ENCODE measurements around the gene RABEP1. TPM values are rescaled to one million over a fixed set of nuclear protein-coding genes. Genes with fewer than 3 reads are reported as not detected.

RABEP1 gene
- total and polyA plus RNA-seq, 2 experiments from 2014 or later, result 31.0 to 47.9 TPM

DNA sequence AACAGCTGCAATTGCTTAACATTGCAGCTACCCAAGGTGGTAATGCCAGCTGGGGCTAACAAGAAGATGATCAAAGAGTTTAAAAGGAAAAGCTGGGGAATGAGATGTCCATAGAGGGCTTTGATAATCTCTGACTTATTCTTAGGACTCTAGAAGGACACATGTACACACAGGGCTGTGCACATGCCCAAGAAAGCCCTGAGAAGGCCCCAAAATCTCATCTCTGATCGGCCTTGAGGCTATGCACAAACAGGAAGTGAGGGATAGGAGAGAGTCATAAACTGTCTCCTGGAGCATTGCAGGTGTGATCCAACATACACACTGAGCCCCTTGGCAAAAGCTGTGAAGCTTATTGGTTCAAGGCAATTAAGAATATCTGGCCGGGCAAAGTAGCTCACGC, 17.2 kb upstream of the RABEP1 start:
- Histone ChIP-seq H3K4me2 (no peak overlapping the region), H3K27me3 (no peaks in the 10 kb centered on the region)
- no peak for DNase-seq (ENCODE audit: low spot score)

DNA sequence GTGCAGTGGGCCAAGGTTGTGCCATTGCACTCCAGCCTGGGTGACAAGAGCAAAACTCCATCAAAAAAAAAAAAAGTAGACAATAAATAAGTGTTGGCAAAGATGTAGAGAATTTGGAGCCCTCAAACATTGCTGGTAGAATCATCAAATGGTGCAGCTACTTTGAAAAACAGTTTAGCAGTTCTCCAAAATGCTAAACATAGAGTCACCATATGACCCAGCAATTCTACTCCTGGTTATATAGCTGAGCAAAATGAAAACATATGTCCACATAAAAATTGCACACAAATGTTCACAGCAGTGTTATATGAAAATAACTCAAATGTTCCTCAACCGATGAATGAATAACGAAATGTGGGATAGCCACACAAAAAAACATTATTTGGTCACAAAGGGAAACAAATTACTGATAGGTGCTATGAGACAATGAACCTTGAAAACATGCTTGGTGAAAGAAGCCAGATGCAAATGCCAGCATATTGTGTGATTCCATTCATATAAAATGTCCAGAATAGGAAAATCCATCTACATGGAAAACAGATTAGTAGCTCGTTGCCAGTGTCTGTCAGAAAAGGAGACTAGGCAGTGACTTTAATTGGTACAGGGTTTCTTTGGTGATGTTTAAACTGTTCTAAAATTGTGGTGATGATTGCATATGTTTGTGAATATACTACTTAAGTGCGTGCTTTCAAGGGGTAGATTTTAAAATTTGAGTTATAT, 12.7 kb upstream of the RABEP1 start:
- TF ChIP-seq EZH2phosphoT487 (IDR thresholded peaks at IDR 0.05; ENCODE audit: low read depth, severe bottlenecking, unreplicated experiment) (no peak), EZH2 (IDR thresholded peaks at IDR 0.05; ENCODE audit: borderline replicate concordance) (no peak)
- TF ChIP-seq, protein P1, sequence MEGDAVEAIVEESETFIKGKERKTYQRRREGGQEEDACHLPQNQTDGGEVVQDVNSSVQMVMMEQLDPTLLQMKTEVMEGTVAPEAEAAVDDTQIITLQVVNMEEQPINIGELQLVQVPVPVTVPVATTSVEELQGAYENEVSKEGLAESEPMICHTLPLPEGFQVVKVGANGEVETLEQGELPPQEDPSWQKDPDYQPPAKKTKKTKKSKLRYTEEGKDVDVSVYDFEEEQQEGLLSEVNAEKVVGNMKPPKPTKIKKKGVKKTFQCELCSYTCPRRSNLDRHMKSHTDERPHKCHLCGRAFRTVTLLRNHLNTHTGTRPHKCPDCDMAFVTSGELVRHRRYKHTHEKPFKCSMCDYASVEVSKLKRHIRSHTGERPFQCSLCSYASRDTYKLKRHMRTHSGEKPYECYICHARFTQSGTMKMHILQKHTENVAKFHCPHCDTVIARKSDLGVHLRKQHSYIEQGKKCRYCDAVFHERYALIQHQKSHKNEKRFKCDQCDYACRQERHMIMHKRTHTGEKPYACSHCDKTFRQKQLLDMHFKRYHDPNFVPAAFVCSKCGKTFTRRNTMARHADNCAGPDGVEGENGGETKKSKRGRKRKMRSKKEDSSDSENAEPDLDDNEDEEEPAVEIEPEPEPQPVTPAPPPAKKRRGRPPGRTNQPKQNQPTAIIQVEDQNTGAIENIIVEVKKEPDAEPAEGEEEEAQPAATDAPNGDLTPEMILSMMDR (IDR thresholded peaks at IDR 0.05; ENCODE audit: poor library complexity), result no peak
- Histone ChIP-seq H3K9me3 (ENCODE audit: low read depth) (no peaks in the 10 kb centered on the region), H3K36me3 (replicated peaks; ENCODE audit: insufficient read depth, low read depth) (no peaks in the 10 kb centered on the region), H3K27ac (no peak overlapping the region), H2AFZ (no peak overlapping the region), H4K20me1 (ENCODE audit: insufficient read depth, poor library complexity, severe bottlenecking) (no peaks in the 10 kb centered on the region), H3K9me2 (replicated peaks; ENCODE audit: insufficient read depth) (no peaks in the 10 kb centered on the region), H3K79me2 (no peaks in the 10 kb centered on the region), H3K4me1 (ENCODE audit: insufficient read depth) (no peaks in the 10 kb centered on the region), H3K4me2 (no peak overlapping the region), H3K4me3 (no peak overlapping the region), H3K27me3 (no peaks in the 10 kb centered on the region)
- DNase-seq (ENCODE audit: low spot score), result no peak
- 83% methylated on average over 4 of the region's 4 CpGs for WGBS (ENCODE audit: low lambda C conversion rate, missing lambda C conversion rate)

More for the DNA sequence above, 17.2 kb upstream of the RABEP1 start:
- Histone ChIP-seq H3K4me1 (ENCODE audit: insufficient read depth) (no peaks in the 10 kb centered on the region), H3K4me3 (no peak overlapping the region), H4K20me1 (ENCODE audit: insufficient read depth, poor library complexity, severe bottlenecking) (no peaks in the 10 kb centered on the region), H3K36me3 (replicated peaks; ENCODE audit: insufficient read depth, low read depth) (no peaks in the 10 kb centered on the region), H3K9me2 (replicated peaks; ENCODE audit: insufficient read depth) (no peaks in the 10 kb centered on the region), H3K9me3 (ENCODE audit: low read depth) (no peaks in the 10 kb centered on the region), H3K27ac (no peak overlapping the region), H3K79me2 (no peaks in the 10 kb centered on the region), H2AFZ (no peak overlapping the region)
- TF ChIP-seq, protein P1 (IDR thresholded peaks at IDR 0.05; ENCODE audit: poor library complexity), result no peak
- TF ChIP-seq EZH2phosphoT487 (IDR thresholded peaks at IDR 0.05; ENCODE audit: low read depth, severe bottlenecking, unreplicated experiment) (no peak), EZH2 (IDR thresholded peaks at IDR 0.05; ENCODE audit: borderline replicate concordance) (no peak)
- 56% methylated on average over 3 of the region's 3 CpGs for WGBS (ENCODE audit: low lambda C conversion rate, missing lambda C conversion rate)

DNA sequence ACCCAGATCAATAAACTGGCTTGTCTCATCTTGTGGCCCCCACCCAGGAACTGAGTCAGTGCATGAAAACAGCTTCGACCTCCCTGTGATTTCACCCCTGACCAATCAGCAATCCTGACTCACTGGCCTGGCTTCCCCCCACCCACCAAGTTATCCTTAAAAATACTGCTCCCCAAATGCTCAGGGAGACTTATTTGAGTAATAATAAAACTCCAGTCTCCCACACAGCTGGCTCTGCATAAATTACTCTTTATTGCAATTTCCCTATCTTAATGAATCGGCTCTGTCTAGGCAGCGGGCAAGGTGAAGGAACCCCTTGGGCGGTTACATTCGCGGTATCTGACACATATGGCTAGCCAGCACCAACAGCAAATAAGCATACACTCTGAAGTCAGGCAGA, 9.8 kb upstream of the RABEP1 start:
- no peaks in the 10 kb centered on the region for H3K9me3 ChIP-seq (ENCODE audit: low read depth)
- no peak overlapping the region for H3K4me2 ChIP-seq
- H3K27ac ChIP-seq, result no peak overlapping the region
- no peaks in the 10 kb centered on the region for H3K79me2 ChIP-seq
- 84% methylated on average over 6 of the region's 6 CpGs for WGBS (ENCODE audit: low lambda C conversion rate, missing lambda C conversion rate)
- no peaks in the 10 kb centered on the region for H3K36me3 ChIP-seq (replicated peaks; ENCODE audit: insufficient read depth, low read depth)
- H3K4me3 ChIP-seq, result no peak overlapping the region
- H3K4me1 ChIP-seq (ENCODE audit: insufficient read depth), result no peaks in the 10 kb centered on the region
- no peak overlapping the region for H2AFZ ChIP-seq
- DNase-seq (ENCODE audit: low spot score), result no peak
- no peak for TF ChIP-seq EZH2phosphoT487 (IDR thresholded peaks at IDR 0.05; ENCODE audit: low read depth, severe bottlenecking, unreplicated experiment)
- no peaks in the 10 kb centered on the region for H4K20me1 ChIP-seq (ENCODE audit: insufficient read depth, poor library complexity, severe bottlenecking)
- H3K27me3 ChIP-seq, result no peaks in the 10 kb centered on the region
- H3K9me2 ChIP-seq (replicated peaks; ENCODE audit: insufficient read depth), result no peaks in the 10 kb centered on the region

DNA sequence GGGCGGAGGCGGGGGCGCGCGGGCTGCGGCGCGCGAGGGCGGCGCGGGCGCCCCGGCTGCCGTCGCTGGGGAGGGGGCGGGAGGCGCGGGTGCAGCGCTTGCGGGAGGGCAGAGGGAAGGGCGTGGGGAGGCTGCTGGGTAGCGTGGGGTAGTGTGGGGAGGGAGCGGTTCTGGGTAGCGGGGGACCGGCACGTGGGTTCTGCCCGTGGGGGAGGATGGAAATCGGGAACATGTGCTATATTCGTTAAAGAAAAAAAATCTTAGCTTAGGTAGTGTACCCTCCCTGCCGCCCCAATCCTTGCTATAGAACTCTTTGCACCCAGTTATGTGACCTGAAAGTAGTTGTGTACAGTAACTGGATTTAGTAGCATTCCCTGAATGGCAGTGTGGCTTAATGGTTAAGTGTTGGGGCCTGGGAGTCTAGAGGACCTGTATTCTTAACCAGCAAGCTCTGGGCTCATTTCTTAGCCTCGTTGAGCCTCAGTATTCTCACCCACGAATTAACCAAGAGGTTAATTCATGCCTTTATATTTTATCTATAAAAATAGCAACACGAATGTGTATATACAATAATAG, 646 bp downstream of the RABEP1 start:
- peak overlapping the region; percentile 23 for H3K27ac ChIP-seq
- peaks cover 37% of the 10 kb centered on the region for H4K20me1 ChIP-seq (ENCODE audit: insufficient read depth, poor library complexity, severe bottlenecking)
- no peaks in the 10 kb centered on the region for H3K9me2 ChIP-seq (replicated peaks; ENCODE audit: insufficient read depth)
- peak overlapping the region; percentile 85 for H3K4me3 ChIP-seq
- no peaks in the 10 kb centered on the region for H3K27me3 ChIP-seq
- DNase-seq (ENCODE audit: low spot score), result no peak
- no peak for TF ChIP-seq EZH2 (IDR thresholded peaks at IDR 0.05; ENCODE audit: borderline replicate concordance)
- TF ChIP-seq EZH2phosphoT487 (IDR thresholded peaks at IDR 0.05; ENCODE audit: low read depth, severe bottlenecking, unreplicated experiment), result no peak
- TF ChIP-seq, protein P1 (IDR thresholded peaks at IDR 0.05; ENCODE audit: poor library complexity), result no peak
- 5% methylated on average over 13 of the region's 34 CpGs for WGBS (ENCODE audit: low lambda C conversion rate, missing lambda C conversion rate)
- H3K9me3 ChIP-seq (ENCODE audit: low read depth), result no peaks in the 10 kb centered on the region
- H3K4me1 ChIP-seq (ENCODE audit: insufficient read depth), result peaks cover 15% of the 10 kb centered on the region
- H3K4me2 ChIP-seq, result peak overlapping the region; percentile 98
- H3K36me3 ChIP-seq (replicated peaks; ENCODE audit: insufficient read depth, low read depth), result no peaks in the 10 kb centered on the region
- peaks cover 51% of the 10 kb centered on the region for H3K79me2 ChIP-seq
- H2AFZ ChIP-seq, result peak overlapping the region; percentile 66
